HG02840 (cell line): Measurements from ENCODE around the gene CNTNAP1.
A peak's percentile ranks its signal among the peaks of the same experiment; 100 is the strongest.
"Not testable (repeated sequence)": the region's sequence is repeated elsewhere in the genome, so short reads cannot be mapped to it uniquely, and the experiment has no call there.

Experiments
- ATAC-seq: cut with Tn5 transposase; IDR thresholded peaks from one replicate; pipeline ENCODE4 v1.9.1; 2021; ENCODE audit warnings: mild to moderate bottlenecking, moderate library complexity, moderate number of reproducible peaks; ENCODE audit not compliant: unreplicated experiment, low FRiP score

Gene CNTNAP1

GRCh38 chr17:42681976-42682721 is at the start of gene CNTNAP1:
CNTNAP1 (plus strand) TSS chr17:42682531; CDS start chr17:42682830, 299 bp downstream.
- ATAC-seq = no peak

- ATAC-seq = no peak
Observed at GRCh38 chr17:42632949-42633444, 49.3 kb upstream of the CNTNAP1 start.

GRCh38 chr17:42639525-42640113 is 42.7 kb upstream of the CNTNAP1 start:
- no peak for ATAC-seq

- ATAC-seq = no peak
Observed at GRCh38 chr17:42640121-42640520, 42.2 kb upstream of the CNTNAP1 start.

GRCh38 chr17:42642336-42642735 is 40.0 kb upstream of the CNTNAP1 start:
- ATAC-seq = no peak

GRCh38 chr17:42647778-42648177 is 34.6 kb upstream of the CNTNAP1 start:
- no peak for ATAC-seq

GRCh38 chr17:42651392-42651791 is 30.9 kb upstream of the CNTNAP1 start:
- ATAC-seq = no peak

- ATAC-seq = no peak
Observed at GRCh38 chr17:42653179-42654124, 28.9 kb upstream of the CNTNAP1 start.

GRCh38 chr17:42655528-42655927 is 26.8 kb upstream of the CNTNAP1 start:
- no peak for ATAC-seq

- no peak for ATAC-seq
Observed at GRCh38 chr17:42657824-42658588, 24.3 kb upstream of the CNTNAP1 start.

- ATAC-seq = peak; percentile 47
Observed at GRCh38 chr17:42659079-42659931, 23.0 kb upstream of the CNTNAP1 start, which contains the start of gene TUBG2. TUBG2 (plus strand) TSS chr17:42659284; CDS start chr17:42659504, 220 bp downstream.

GRCh38 chr17:42659932-42660274 is 22.4 kb upstream of the CNTNAP1 start:
- ATAC-seq = not testable (repeated sequence)

- no peak for ATAC-seq
Observed at GRCh38 chr17:42660692-42661345, 21.5 kb upstream of the CNTNAP1 start.

GRCh38 chr17:42665581-42666001 is 16.7 kb upstream of the CNTNAP1 start:
- ATAC-seq = no peak

- ATAC-seq = not testable (repeated sequence)
Observed at GRCh38 chr17:42666126-42666525, 16.2 kb upstream of the CNTNAP1 start.

GRCh38 chr17:42667088-42667951 is 15.0 kb upstream of the CNTNAP1 start:
- ATAC-seq = no peak

GRCh38 chr17:42669705-42669976 is 12.7 kb upstream of the CNTNAP1 start:
- no peak for ATAC-seq
